GM19099 (cell line): Measurements from ENCODE around the gene CPA3.

Experiments
- POLR2A ChIP-seq: IDR thresholded peaks from 3 replicates; pipeline ENCODE4 v1.6.1; 2011; ENCODE audit warnings: low read depth; ENCODE audit not compliant: insufficient read length; ENCODE audit errors: extremely low read depth

CPA3 gene

GRCh38 chr3:148882288-148882687 lies 17.2 kb downstream of the CPA3 start:
- TF ChIP-seq POLR2A, result no peak

DNA sequence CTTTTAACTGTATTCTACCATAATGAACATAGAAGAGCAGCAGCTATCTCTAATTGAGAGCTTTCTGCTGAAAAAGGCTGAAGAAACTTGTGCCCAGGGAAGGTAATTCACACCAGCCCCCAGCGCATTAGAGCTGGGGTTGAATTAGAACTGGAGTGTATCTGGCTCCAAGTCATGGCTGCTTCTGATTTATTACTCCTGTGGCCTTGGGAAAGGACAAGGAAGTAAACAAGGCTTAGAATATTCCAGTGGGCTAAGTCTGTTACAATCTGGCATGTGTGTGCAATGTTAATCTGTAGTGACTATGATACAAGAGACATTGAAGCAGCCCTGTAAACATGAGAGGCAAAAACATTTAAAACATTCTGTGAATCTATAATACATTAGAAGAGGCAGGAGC lies 18.1 kb downstream of the CPA3 start:
- TF ChIP-seq POLR2A, result no peak

DNA sequence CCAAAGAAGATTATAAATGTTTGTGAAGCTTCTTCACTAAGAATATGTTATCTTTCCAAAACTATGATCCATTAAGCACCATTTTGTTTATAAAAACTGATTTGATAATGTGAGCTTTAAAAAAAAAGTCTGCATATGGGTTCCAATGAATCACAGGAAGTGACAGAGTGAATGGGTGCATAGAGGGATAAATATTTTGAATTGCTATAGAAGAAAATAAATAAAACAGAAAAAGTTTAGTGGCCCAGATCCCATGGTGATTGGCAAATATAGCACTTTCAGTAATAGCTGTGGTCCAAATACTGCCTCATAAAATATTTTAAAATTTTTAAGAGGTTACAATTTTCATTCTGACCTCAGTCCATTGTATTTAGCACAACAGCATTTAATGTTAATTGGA lies 19.2 kb downstream of the CPA3 start:
- no peak for TF ChIP-seq POLR2A

DNA sequence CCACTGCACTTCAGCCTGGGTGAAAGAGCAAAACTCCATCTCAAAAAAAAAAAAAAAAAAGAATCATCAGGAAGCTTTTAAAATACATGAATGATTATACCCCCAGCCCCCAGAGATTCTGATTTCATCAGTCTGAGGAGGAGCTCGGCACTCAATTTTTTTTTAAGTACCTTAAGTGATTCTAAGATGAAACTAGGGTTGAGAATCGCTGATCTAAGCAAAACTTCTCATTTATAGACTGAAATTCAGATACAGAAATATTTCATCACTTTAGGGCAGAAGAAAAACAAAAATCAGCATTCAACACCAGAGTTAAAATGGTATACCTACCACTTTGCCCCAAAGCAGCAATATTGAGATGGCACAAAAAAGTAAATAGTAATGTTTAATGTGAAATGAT lies 24.7 kb downstream of the CPA3 start:
- TF ChIP-seq POLR2A, result no peak

DNA sequence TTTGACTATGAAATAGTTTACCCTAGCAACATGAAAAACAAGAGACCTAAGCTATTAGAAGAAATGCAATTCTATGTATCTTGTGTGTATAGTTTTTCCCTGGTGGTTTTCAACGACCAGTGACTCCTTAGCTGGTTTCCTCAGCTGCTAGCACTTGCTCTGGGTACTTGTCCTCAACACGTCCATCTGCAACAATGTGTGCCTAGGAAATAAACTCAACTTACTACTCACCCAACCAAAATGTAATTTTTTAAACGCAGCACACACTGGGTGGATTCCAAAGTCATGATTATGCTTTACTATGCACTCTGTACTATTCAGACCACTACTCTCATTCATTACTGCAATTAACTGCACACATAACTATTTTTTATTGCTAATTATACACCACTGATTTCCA lies 31.0 kb downstream of the CPA3 start:
- TF ChIP-seq POLR2A, result no peak

DNA sequence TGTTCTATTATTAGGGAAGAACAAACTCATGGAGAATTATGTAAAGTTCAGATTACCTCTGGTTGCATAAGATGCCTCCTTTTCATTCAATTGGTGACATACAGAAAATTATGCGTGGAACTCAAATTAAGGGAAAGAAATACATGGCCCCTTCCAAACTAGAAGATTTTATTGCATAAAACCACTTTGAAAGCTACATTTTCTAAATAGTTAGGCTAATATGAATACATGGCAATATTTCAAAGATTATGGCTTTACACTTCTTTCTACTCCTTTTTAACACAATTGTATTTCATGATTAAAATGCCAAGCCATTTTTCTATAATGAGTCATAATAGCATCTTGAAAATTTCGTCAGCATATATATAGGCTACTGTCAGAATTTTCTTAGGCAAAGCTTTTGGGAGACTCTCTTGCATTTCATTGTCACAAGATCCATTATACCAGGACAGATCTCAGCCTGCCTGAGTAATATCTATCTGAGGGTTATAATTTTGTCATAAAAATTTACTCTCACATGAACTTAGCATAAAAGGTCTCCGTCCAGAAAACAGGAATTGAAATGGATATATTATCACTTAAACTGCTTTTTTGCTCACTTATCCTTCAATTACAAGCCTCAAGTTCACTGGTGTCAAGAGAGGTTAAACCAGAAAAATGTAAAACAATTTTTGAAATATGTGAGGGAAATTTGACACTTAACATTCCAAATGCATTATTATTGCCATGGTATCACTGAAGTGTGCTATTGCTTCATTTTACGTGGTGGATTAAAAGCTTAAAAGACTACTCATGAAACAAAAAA lies 37.1 kb downstream of the CPA3 start:
- TF ChIP-seq POLR2A, result no peak

GRCh38 chr3:148903022-148903442 lies 37.9 kb downstream of the CPA3 start:
- TF ChIP-seq POLR2A, result no peak

DNA sequence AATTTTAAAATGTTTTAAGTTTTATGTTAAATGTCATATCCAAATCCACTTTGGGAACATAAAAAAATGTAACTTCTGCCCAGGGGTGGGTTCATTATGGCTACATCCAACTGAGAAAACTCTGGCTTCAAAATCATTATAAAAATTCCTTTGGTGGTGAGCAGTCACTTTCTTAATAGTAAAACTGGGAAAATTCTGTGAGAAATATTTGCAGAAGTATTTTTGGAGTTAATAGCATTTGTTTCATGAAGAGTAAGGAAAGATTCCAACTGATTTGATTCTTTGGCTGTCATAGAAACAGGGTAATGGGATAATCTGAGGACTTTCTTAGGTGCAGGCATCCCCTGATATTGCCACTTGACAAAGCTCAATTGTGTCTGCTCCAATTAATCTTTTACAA lies 38.8 kb downstream of the CPA3 start:
- TF ChIP-seq POLR2A, result no peak

GRCh38 chr3:148906667-148907066 lies 41.6 kb downstream of the CPA3 start:
- no peak for TF ChIP-seq POLR2A

DNA sequence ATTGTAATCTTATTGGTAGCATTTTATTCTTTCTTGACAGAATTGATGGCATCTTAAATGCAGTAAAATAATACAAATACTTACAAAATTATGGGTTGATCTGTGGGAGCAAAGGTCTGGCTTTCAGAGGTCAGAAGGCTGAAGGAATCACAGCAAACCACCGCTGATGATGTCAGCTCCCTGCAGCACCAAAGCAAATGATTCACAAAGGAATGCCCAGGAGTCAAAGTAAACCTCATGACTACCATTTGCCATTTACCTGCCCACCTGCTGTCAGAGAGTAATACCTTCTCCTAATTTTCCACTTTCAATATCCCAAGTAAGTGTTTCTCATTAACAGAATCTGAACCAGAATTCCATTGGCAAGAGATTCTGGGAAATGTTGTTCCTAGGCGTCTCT lies 46.1 kb downstream of the CPA3 start:
- no peak for TF ChIP-seq POLR2A

DNA sequence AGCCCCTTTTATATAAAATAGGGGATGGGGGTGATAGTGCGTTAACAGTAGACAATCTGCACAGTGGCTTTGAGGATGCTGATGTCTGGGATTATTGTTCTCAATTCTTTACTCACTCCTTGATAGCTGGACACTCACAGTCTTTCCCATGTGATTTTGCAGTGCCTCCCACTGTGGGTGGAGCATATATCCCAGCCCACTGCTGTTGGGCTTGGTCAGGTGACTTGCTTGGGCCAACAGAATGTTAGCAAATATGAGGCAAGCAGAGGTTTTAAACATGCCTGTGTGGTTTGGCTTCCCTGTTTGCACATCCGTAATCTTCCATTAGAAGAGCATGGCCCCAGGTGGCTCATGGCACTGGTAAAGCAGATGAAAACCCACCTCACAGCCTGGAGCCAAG lies 46.5 kb downstream of the CPA3 start:
- TF ChIP-seq POLR2A, result no peak

GRCh38 chr3:148914936-148915690 lies 50.0 kb downstream of the CPA3 start:
- TF ChIP-seq POLR2A, result no peak

DNA sequence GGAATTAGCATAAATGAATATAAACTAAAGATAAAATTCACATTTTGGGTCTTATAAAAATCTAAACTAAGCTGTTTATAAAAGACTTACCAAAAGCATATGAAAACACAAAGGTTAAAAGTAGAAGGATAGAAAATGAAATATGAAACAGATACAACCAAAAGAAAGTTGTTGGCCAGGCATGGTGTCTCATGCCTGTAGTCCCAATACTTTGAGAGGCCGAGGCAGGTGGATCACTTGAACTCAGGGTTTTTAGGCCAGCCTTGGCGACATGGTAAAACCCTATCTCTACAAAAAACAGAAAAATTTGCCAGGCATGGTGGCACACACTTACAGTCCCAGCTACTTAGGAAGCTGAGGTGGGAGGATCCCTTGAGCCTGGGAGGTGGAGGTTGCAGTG lies 51.0 kb downstream of the CPA3 start:
- TF ChIP-seq POLR2A, result no peak

- TF ChIP-seq POLR2A, result no peak
Observed at GRCh38 chr3:148922467-148922866, 57.4 kb downstream of the CPA3 start.

- TF ChIP-seq POLR2A, result no peak
Observed at GRCh38 chr3:148923592-148923991, 58.5 kb downstream of the CPA3 start.

- no peak for TF ChIP-seq POLR2A
Observed at GRCh38 chr3:148924562-148924961, 59.5 kb downstream of the CPA3 start.
